Measurements from ENCODE around the gene MDFI.

The MDFI gene

GRCh38 chr6:41635365-41635764, 2.9 kb upstream of the MDFI start:
- DNase-seq, result no peak

- no peak for DNase-seq
These were observed 1.5 kb upstream of the MDFI start for GRCh38 chr6:41636833-41637193.

GRCh38 chr6:41637194-41638001, 870 bp upstream of the MDFI start:
- DNase-seq, result no peak

GRCh38 chr6:41638935-41639808, 904 bp downstream of the MDFI start:
- no peak for DNase-seq

- DNase-seq, result no peak
These were observed 1.6 kb downstream of the MDFI start for GRCh38 chr6:41639809-41640371.

- DNase-seq, result no peak
These were observed 2.2 kb downstream of the MDFI start for GRCh38 chr6:41640426-41640825.

- no peak for DNase-seq
These were observed 3.2 kb downstream of the MDFI start for GRCh38 chr6:41641352-41641925.

GRCh38 chr6:41642090-41642959, 4.1 kb downstream of the MDFI start:
- no peak for DNase-seq

GRCh38 chr6:41642960-41643898, 5.0 kb downstream of the MDFI start:
- no peak for DNase-seq

- DNase-seq, result no peak
These were observed 5.6 kb downstream of the MDFI start for GRCh38 chr6:41643899-41644269.

- no peak for DNase-seq
These were observed 6.1 kb downstream of the MDFI start for GRCh38 chr6:41644297-41644879.

- DNase-seq, result no peak
These were observed 6.8 kb downstream of the MDFI start for GRCh38 chr6:41645007-41645618.

- no peak for DNase-seq
These were observed 7.9 kb downstream of the MDFI start for GRCh38 chr6:41646026-41646795.

GRCh38 chr6:41647061-41647511, 8.8 kb downstream of the MDFI start:
- DNase-seq, result no peak

- no peak for DNase-seq
These were observed 9.9 kb downstream of the MDFI start for GRCh38 chr6:41648070-41648585.

- DNase-seq, result no peak
These were observed 10.7 kb downstream of the MDFI start for GRCh38 chr6:41648921-41649320.

- DNase-seq, result no peak
These were observed 11.3 kb downstream of the MDFI start for GRCh38 chr6:41649596-41649995.

- DNase-seq, result no peak
These were observed 11.9 kb downstream of the MDFI start for GRCh38 chr6:41650120-41650519.

GRCh38 chr6:41651246-41651961, 13.1 kb downstream of the MDFI start:
- no peak for DNase-seq
